ENCODE results near the gene RFX3. TPM values are rescaled to one million over a fixed set of nuclear protein-coding genes. Genes with fewer than 3 reads are reported as not detected.
"Not testable (repeated sequence)": the region's sequence is repeated elsewhere in the genome, so short reads cannot be mapped to it uniquely, and the experiment has no call there.

RFX3 gene
- total RNA-seq, 2 donors from 2014 or later: 23.6 to 27.1 TPM

GRCh38 chr9:3337515-3338225 is 188.1 kb downstream of the RFX3 start:
- peaks cover 2% of the 10 kb centered on the region for H3K36me3 Mint-ChIP-seq (ENCODE audit: low read depth)
- H3K4me3 Mint-ChIP-seq: no peak overlapping the region
- H3K27ac Mint-ChIP-seq: no peak overlapping the region
- H3K9me3 ChIP-seq (ENCODE audit: control insufficient read depth, low read length, poor library complexity, severe bottlenecking): no peaks in the 10 kb centered on the region
- DNase-seq (no peak), ATAC-seq (no peak)
- H3K27me3 Mint-ChIP-seq: no peaks in the 10 kb centered on the region
- peaks cover 4% of the 10 kb centered on the region for H3K4me1 Mint-ChIP-seq

GRCh38 chr9:3336951-3337350 is 188.8 kb downstream of the RFX3 start:
- no peak for ATAC-seq
- Mint-ChIP-seq H3K4me1 (peaks cover 4% of the 10 kb centered on the region), H3K36me3 (ENCODE audit: low read depth) (peaks cover 2% of the 10 kb centered on the region), H3K4me3 (no peak overlapping the region), H3K27me3 (no peaks in the 10 kb centered on the region), H3K27ac (no peak overlapping the region)
- H3K9me3 ChIP-seq (ENCODE audit: control insufficient read depth, low read length, poor library complexity, severe bottlenecking): no peaks in the 10 kb centered on the region
- DNase-seq: no peak

GRCh38 chr9:3332802-3333201 is 193.0 kb downstream of the RFX3 start:
- H3K36me3 Mint-ChIP-seq (ENCODE audit: low read depth): peaks cover 3% of the 10 kb centered on the region
- peaks cover 6% of the 10 kb centered on the region for H3K4me1 Mint-ChIP-seq
- H3K27me3 Mint-ChIP-seq: no peaks in the 10 kb centered on the region
- H3K9me3 ChIP-seq (ENCODE audit: control insufficient read depth, low read length, poor library complexity, severe bottlenecking): no peaks in the 10 kb centered on the region
- H3K27ac Mint-ChIP-seq: no peak overlapping the region
- DNase-seq (no peak), ATAC-seq (no peak)
- no peak overlapping the region for H3K4me3 Mint-ChIP-seq

- Mint-ChIP-seq H3K4me1 (peaks cover 4% of the 10 kb centered on the region), H3K27ac (no peak overlapping the region), H3K27me3 (no peaks in the 10 kb centered on the region), H3K36me3 (ENCODE audit: low read depth) (peaks cover 4% of the 10 kb centered on the region), H3K4me3 (no peak overlapping the region)
- DNase-seq (no peak), ATAC-seq (no peak)
- H3K9me3 ChIP-seq (ENCODE audit: control insufficient read depth, low read length, poor library complexity, severe bottlenecking): no peaks in the 10 kb centered on the region
Observed at GRCh38 chr9:3331801-3332200, 194.0 kb downstream of the RFX3 start.

- Mint-ChIP-seq H3K36me3 (ENCODE audit: low read depth) (peaks cover 4% of the 10 kb centered on the region), H3K27me3 (no peaks in the 10 kb centered on the region)
Observed at GRCh38 chr9:3330792-3331420, 194.9 kb downstream of the RFX3 start.

GRCh38 chr9:3329361-3329760 is 196.4 kb downstream of the RFX3 start:
- H3K27me3 Mint-ChIP-seq: no peaks in the 10 kb centered on the region
- no peak overlapping the region for H3K27ac Mint-ChIP-seq
- no peak for DNase-seq
- H3K9me3 ChIP-seq (ENCODE audit: control insufficient read depth, low read length, poor library complexity, severe bottlenecking): no peaks in the 10 kb centered on the region
- H3K36me3 Mint-ChIP-seq (ENCODE audit: low read depth): peaks cover 2% of the 10 kb centered on the region
- peaks cover 3% of the 10 kb centered on the region for H3K4me1 Mint-ChIP-seq
- no peak overlapping the region for H3K4me3 Mint-ChIP-seq
- no peak for ATAC-seq

More at GRCh38 chr9:3330792-3331420, 194.9 kb downstream of the RFX3 start:
- Mint-ChIP-seq H3K4me1 (peaks cover 3% of the 10 kb centered on the region), H3K4me3 (no peak overlapping the region), H3K27ac (no peak overlapping the region)
- DNase-seq (no peak), ATAC-seq (no peak)
- H3K9me3 ChIP-seq (ENCODE audit: control insufficient read depth, low read length, poor library complexity, severe bottlenecking): no peaks in the 10 kb centered on the region

- H3K4me3 Mint-ChIP-seq: no peak overlapping the region
- ATAC-seq (no peak), DNase-seq (no peak)
- no peaks in the 10 kb centered on the region for H3K9me3 ChIP-seq (ENCODE audit: control insufficient read depth, low read length, poor library complexity, severe bottlenecking)
- H3K4me1 Mint-ChIP-seq: peaks cover 8% of the 10 kb centered on the region
- peaks cover 5% of the 10 kb centered on the region for H3K36me3 Mint-ChIP-seq (ENCODE audit: low read depth)
- no peaks in the 10 kb centered on the region for H3K27me3 Mint-ChIP-seq
- no peak overlapping the region for H3K27ac Mint-ChIP-seq
Observed at GRCh38 chr9:3323714-3324113, 202.1 kb downstream of the RFX3 start.

GRCh38 chr9:3321186-3321585 is 204.6 kb downstream of the RFX3 start:
- Mint-ChIP-seq H3K4me1 (peaks cover 4% of the 10 kb centered on the region), H3K27me3 (no peaks in the 10 kb centered on the region), H3K27ac (no peak overlapping the region), H3K4me3 (no peak overlapping the region), H3K36me3 (ENCODE audit: low read depth) (peaks cover 3% of the 10 kb centered on the region)
- DNase-seq (no peak), ATAC-seq (no peak)
- no peaks in the 10 kb centered on the region for H3K9me3 ChIP-seq (ENCODE audit: control insufficient read depth, low read length, poor library complexity, severe bottlenecking)

- H3K4me3 Mint-ChIP-seq; H3K27ac Mint-ChIP-seq; ATAC-seq; H3K4me1 Mint-ChIP-seq; H3K27me3 Mint-ChIP-seq; H3K36me3 Mint-ChIP-seq (ENCODE audit: low read depth); H3K9me3 ChIP-seq (ENCODE audit: control insufficient read depth, low read length, poor library complexity, severe bottlenecking); DNase-seq: not testable (repeated sequence)
Observed at GRCh38 chr9:3312595-3312994, 213.2 kb downstream of the RFX3 start.

GRCh38 chr9:3308609-3309008 is 217.2 kb downstream of the RFX3 start:
- Mint-ChIP-seq H3K4me3 (no peak overlapping the region), H3K27me3 (no peaks in the 10 kb centered on the region), H3K27ac (no peak overlapping the region), H3K4me1 (peaks cover 4% of the 10 kb centered on the region), H3K36me3 (ENCODE audit: low read depth) (peaks cover 11% of the 10 kb centered on the region)
- DNase-seq (no peak), ATAC-seq (no peak)
- H3K9me3 ChIP-seq (ENCODE audit: control insufficient read depth, low read length, poor library complexity, severe bottlenecking): peaks cover 2% of the 10 kb centered on the region

GRCh38 chr9:3304388-3304787 is 221.4 kb downstream of the RFX3 start:
- H3K4me1 Mint-ChIP-seq; H3K27me3 Mint-ChIP-seq; ATAC-seq; H3K27ac Mint-ChIP-seq; DNase-seq; H3K9me3 ChIP-seq (ENCODE audit: control insufficient read depth, low read length, poor library complexity, severe bottlenecking); H3K4me3 Mint-ChIP-seq: not testable (repeated sequence)
- peaks cover 11% of the 10 kb centered on the region for H3K36me3 Mint-ChIP-seq (ENCODE audit: low read depth)

- Mint-ChIP-seq H3K4me3 (no peak overlapping the region), H3K4me1 (peaks cover 2% of the 10 kb centered on the region), H3K36me3 (ENCODE audit: low read depth) (peaks cover 2% of the 10 kb centered on the region), H3K27me3 (no peaks in the 10 kb centered on the region), H3K27ac (no peak overlapping the region)
- no peak for ATAC-seq
- DNase-seq: no peak
- no peaks in the 10 kb centered on the region for H3K9me3 ChIP-seq (ENCODE audit: control insufficient read depth, low read length, poor library complexity, severe bottlenecking)
Observed at GRCh38 chr9:3299872-3300271, 225.9 kb downstream of the RFX3 start.

- DNase-seq (no peak), ATAC-seq (no peak)
Observed at GRCh38 chr9:3296536-3296935, 229.3 kb downstream of the RFX3 start.

GRCh38 chr9:3292311-3292710 is 233.5 kb downstream of the RFX3 start:
- no peak for ATAC-seq
- DNase-seq: no peak
- no peaks in the 10 kb centered on the region for H3K9me3 ChIP-seq (ENCODE audit: control insufficient read depth, low read length, poor library complexity, severe bottlenecking)
- no peak overlapping the region for H3K4me3 Mint-ChIP-seq
- H3K36me3 Mint-ChIP-seq (ENCODE audit: low read depth): peaks cover 6% of the 10 kb centered on the region
- no peaks in the 10 kb centered on the region for H3K27me3 Mint-ChIP-seq
- H3K27ac Mint-ChIP-seq: no peak overlapping the region
- H3K4me1 Mint-ChIP-seq: no peaks in the 10 kb centered on the region

More at GRCh38 chr9:3296536-3296935, 229.3 kb downstream of the RFX3 start:
- no peaks in the 10 kb centered on the region for H3K9me3 ChIP-seq (ENCODE audit: control insufficient read depth, low read length, poor library complexity, severe bottlenecking)
- Mint-ChIP-seq H3K4me1 (peaks cover 2% of the 10 kb centered on the region), H3K27ac (no peak overlapping the region), H3K27me3 (no peaks in the 10 kb centered on the region), H3K4me3 (no peak overlapping the region), H3K36me3 (ENCODE audit: low read depth) (peaks cover 2% of the 10 kb centered on the region)
